ENCODE data around the gene DHX34. TPM values are rescaled to one million over a fixed set of nuclear protein-coding genes. Genes with fewer than 3 reads are reported as not detected.
"Not testable (repeated sequence)": the region's sequence is repeated elsewhere in the genome, so short reads cannot be mapped to it uniquely, and the experiment has no call there.

Gene DHX34
- total RNA-seq, 1 donor from 2014 or later, result 8.1 TPM

- H3K27ac ChIP-seq (replicated peaks), result no peak overlapping the region
Observed at GRCh38 chr19:47341734-47342133, 7.4 kb upstream of the DHX34 start.

GRCh38 chr19:47343194-47343802, 5.8 kb upstream of the DHX34 start:
- TF ChIP-seq, protein P1, sequence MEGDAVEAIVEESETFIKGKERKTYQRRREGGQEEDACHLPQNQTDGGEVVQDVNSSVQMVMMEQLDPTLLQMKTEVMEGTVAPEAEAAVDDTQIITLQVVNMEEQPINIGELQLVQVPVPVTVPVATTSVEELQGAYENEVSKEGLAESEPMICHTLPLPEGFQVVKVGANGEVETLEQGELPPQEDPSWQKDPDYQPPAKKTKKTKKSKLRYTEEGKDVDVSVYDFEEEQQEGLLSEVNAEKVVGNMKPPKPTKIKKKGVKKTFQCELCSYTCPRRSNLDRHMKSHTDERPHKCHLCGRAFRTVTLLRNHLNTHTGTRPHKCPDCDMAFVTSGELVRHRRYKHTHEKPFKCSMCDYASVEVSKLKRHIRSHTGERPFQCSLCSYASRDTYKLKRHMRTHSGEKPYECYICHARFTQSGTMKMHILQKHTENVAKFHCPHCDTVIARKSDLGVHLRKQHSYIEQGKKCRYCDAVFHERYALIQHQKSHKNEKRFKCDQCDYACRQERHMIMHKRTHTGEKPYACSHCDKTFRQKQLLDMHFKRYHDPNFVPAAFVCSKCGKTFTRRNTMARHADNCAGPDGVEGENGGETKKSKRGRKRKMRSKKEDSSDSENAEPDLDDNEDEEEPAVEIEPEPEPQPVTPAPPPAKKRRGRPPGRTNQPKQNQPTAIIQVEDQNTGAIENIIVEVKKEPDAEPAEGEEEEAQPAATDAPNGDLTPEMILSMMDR (IDR thresholded peaks at IDR 0.05; ENCODE audit: borderline replicate concordance), result no peak
- H3K9me3 ChIP-seq (replicated peaks), result no peaks in the 10 kb centered on the region
- no peak for DNase-seq
- H3K4me3 ChIP-seq, result no peak overlapping the region
- no peaks in the 10 kb centered on the region for H3K27me3 ChIP-seq (ENCODE audit: low read depth)
- no peaks in the 10 kb centered on the region for H3K36me3 ChIP-seq
- H3K27ac ChIP-seq (replicated peaks), result no peak overlapping the region
- intact Hi-C loops (cut with micrococcal nuclease), result no loop called here
- H3K4me1 ChIP-seq, result no peaks in the 10 kb centered on the region

More at GRCh38 chr19:47341734-47342133, 7.4 kb upstream of the DHX34 start:
- H3K4me1 ChIP-seq, result no peaks in the 10 kb centered on the region
- no peak for DNase-seq
- H3K9me3 ChIP-seq (replicated peaks), result no peaks in the 10 kb centered on the region
- intact Hi-C loops (cut with micrococcal nuclease), result no loop called here
- TF ChIP-seq, protein P1 (IDR thresholded peaks at IDR 0.05; ENCODE audit: borderline replicate concordance), result no peak
- no peak overlapping the region for H3K4me3 ChIP-seq
- H3K36me3 ChIP-seq, result no peaks in the 10 kb centered on the region
- no peaks in the 10 kb centered on the region for H3K27me3 ChIP-seq (ENCODE audit: low read depth)

GRCh38 chr19:47344425-47344824, 4.7 kb upstream of the DHX34 start:
- Histone ChIP-seq H3K4me3 (no peak overlapping the region), H3K27me3 (ENCODE audit: low read depth) (no peaks in the 10 kb centered on the region), H3K9me3 (replicated peaks) (no peaks in the 10 kb centered on the region), H3K36me3 (no peaks in the 10 kb centered on the region), H3K4me1 (peaks cover 7% of the 10 kb centered on the region), H3K27ac (replicated peaks) (no peak overlapping the region)
- intact Hi-C loops (cut with micrococcal nuclease), result no loop called here
- TF ChIP-seq, protein P1 (IDR thresholded peaks at IDR 0.05; ENCODE audit: borderline replicate concordance), result no peak
- no peak for DNase-seq

DNA sequence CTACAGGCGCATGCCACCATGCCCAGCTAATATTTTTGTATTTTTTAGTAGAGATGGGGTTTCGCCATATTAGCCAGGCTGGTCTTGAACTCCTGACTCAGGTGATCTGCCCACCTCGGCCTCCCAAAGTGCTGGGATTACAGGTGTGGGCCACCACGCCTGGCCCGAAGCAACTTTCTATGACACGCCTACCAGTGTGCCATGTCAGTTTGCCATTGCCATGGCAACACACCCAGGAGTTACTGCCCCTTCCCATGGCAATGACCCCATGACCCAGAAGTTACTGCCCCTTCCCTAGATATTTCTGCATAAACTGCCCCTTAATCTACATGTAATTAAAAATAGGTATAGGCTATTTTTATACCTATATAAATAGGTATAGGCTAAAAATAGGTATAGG, 3.1 kb upstream of the DHX34 start:
- H3K9me3 ChIP-seq (replicated peaks); intact Hi-C loops (cut with micrococcal nuclease); H3K27ac ChIP-seq (replicated peaks); DNase-seq; H3K27me3 ChIP-seq (ENCODE audit: low read depth); H3K36me3 ChIP-seq; H3K4me3 ChIP-seq: not testable (repeated sequence)
- peaks cover 22% of the 10 kb centered on the region for H3K4me1 ChIP-seq

DNA sequence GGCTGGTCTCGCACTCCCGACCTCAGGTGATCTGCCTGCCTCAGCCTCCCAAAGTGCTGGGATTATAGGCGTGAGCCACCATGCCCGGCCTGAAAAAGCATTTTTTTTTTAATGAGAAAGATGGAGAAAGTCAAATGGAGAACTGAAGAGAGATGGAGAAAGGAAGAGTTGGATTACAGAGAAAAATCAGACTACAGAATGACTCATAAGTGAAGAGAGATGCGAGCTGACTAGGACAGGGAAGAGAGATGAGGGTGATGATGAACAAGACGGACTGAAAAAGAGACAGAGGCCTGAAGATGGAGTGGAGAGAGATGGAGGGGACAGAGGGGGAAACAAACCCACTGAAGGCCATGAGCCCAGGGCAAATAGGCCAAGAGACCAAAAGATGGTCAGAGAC, 1.5 kb downstream of the DHX34 start:
- intact Hi-C loops (cut with micrococcal nuclease), result no loop called here
- TF ChIP-seq, protein P1 (IDR thresholded peaks at IDR 0.05; ENCODE audit: borderline replicate concordance), result no peak
- peaks cover 37% of the 10 kb centered on the region for H3K4me1 ChIP-seq
- H3K27ac ChIP-seq (replicated peaks), result no peak overlapping the region
- no peak for DNase-seq
- H3K36me3 ChIP-seq, result peaks cover 31% of the 10 kb centered on the region
- H3K9me3 ChIP-seq (replicated peaks), result no peaks in the 10 kb centered on the region
- no peaks in the 10 kb centered on the region for H3K27me3 ChIP-seq (ENCODE audit: low read depth)
- no peak overlapping the region for H3K4me3 ChIP-seq

- Histone ChIP-seq H3K27me3 (ENCODE audit: low read depth) (no peaks in the 10 kb centered on the region), H3K4me1 (peaks cover 37% of the 10 kb centered on the region), H3K27ac (replicated peaks) (no peak overlapping the region), H3K9me3 (replicated peaks) (no peaks in the 10 kb centered on the region), H3K36me3 (peaks cover 40% of the 10 kb centered on the region), H3K4me3 (no peak overlapping the region)
- TF ChIP-seq, protein P1 (IDR thresholded peaks at IDR 0.05; ENCODE audit: borderline replicate concordance), result no peak
- intact Hi-C loops (cut with micrococcal nuclease), result no loop called here
- DNase-seq, result no peak
Observed at GRCh38 chr19:47351548-47351947, 2.4 kb downstream of the DHX34 start.

Measured in left ventricle myocardium inferior (tissue), 1 donor.